HG02973 (cell line): ENCODE data around the gene MAP1LC3A.
"Not testable (repeated sequence)": the region's sequence is repeated elsewhere in the genome, so short reads cannot be mapped to it uniquely, and the experiment has no call there.

ENCODE experiments used
- ATAC-seq: cut with Tn5 transposase; IDR thresholded peaks from one replicate; pipeline ENCODE4 v1.9.1; 2021; ENCODE audit warnings: moderate library complexity; ENCODE audit not compliant: unreplicated experiment

The MAP1LC3A gene

DNA sequence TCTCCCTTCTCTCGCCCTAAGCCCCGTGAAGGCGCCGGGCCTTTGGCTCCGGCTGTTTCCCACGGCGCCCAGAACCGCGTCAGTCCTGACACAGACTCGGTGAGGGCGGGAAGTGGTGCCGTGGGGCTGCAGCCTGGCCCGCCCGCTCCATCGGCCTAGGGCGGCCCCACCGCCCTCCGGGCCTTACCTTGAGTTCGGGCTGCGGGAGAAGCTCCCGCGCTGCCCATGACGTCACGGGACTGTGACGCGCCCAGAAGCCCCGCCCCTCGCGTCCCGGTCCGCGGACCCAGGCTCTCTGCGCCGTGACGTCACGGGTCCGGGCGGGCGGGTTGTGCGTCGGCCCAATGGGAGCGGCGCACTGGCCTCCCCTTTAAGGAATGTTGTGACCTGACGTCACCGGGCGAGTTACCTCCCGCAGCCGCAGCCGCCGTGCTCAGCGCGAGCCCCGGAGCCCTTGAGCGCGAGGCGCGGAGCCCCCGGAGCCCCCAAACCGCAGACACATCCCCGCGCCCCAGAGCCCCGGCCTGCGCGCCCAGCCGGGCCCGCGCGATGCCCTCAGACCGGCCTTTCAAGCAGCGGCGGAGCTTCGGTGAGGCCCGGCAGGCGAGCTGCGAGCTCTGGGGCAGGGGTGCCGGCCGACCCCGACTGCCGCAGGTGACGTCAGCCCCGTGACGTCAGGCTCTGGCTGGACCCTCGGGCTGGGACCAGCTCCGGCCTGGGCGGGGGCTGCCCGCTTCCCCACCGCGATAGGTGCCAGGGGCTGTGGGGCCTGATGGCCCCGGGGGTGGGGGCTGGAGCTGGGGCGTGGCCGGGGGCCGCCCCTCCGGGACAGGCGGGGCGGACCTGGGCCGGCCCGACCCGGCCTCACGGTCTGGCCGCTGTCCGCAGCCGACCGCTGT is at the start of gene MAP1LC3A:
MAP1LC3A (plus strand) TSS at position 399 of the 899 bp plus-strand sequence; CDS start at position 550, 151 bp downstream.
- peak; percentile 65 for ATAC-seq

DNA sequence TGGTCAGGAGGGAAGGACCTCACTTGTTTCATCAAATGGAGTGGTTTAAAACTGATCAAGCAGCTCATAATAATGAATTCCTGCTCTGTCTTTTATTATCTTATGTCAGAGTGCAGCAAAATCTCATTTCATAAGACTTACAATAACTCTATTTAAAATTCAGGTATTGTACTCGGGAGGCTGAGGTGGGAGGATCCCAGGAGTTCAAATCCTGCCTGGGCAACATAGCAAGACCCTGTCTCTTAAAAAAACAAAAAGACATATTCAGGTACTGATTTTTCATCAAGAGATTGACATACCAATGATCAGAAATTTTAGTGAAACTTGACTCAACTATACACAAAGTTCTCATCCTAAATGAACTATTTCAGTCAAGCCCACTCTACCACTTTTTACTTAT is 47.9 kb upstream of the MAP1LC3A start:
- no peak for ATAC-seq

DNA sequence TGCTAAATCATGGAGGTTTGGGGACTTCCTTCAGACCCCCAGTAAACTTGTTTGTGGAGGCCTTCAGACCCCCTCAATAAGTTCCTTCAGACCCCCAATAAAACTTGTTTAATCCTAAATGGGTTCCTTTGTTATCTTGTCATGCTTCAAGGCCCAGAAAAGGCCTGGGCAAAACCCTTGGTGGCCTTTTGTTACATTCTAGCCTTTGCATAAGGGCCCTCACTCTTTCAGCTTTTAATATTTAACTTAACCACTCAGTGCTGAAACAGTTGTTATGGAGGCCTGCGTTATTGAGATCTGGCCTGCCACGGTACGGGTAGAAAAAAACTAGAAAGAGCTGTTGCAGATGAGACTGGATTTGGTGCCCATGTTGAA is 46.6 kb upstream of the MAP1LC3A start:
- no peak for ATAC-seq

DNA sequence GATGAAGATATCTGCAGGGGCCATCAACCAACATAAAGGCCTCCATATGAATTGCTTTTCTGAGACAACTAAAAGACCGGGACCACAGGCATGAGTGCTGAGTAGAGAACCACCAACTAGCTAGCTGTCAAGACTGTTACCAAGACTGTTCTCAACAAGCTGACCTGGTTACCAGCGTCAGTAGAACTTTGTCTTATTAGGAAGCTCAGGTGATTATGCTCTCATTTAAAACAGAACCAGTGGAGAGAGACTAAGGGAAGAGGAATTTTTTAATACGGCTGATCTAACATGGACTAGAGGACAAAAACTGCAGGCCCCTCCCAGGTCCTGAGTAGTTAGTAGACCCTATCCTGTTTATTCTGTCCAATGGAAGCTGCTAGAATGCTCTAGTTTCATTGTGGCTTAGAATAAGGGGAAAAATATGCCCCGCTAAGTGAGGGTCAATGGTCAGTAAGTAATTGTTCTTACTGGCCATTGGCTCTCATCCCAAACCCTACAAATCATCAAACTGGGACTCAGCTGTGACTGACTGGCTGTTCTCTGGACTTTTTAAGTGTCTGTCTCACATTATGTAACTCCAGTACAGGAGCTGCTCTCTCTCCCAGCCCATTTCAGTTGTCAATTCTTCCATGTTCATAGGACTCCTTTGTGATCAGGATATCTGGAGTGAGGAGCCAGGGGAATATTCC is 46.1 kb upstream of the MAP1LC3A start:
- no peak for ATAC-seq

DNA sequence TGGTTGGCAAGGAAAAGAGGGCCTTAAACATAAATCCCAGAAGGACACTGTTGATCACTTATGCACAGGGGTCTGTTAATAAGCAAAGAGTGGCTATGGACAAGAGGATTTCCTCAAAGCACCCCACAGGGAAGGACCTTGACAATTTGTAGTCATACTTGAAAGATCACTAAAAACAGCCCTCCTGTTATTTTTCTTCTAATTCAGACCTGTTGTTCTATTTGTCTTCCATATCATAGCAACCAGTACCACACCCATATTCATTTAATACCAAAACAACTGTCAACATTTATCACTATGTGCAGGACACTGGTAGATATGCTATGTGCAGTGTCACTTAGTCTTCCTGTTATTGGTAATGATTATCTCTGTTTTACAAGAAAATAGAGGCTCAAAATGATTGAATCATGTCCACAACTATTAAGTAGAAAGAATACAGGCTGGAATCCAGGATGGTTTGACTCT is 45.5 kb upstream of the MAP1LC3A start:
- ATAC-seq: no peak

DNA sequence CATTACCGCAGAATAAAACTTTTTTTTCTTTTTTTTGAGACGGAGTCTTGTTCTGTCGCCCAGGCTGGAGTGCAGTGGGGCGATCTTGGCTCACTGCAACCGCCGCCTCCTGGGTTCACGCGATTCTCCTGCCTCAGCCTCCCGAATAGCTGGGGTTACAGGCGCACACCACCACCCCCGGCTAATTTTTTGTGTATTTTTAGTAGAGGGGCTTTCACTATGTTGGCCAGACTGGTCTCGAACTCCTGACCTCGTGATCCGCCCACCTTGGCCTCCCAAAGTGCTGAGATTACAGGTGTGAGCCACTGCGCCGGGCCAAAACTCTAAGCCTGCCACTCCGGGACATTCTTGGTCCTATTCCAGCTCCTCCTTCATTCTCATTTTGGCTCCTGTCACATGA is 44.5 kb upstream of the MAP1LC3A start:
- ATAC-seq: not testable (repeated sequence)

DNA sequence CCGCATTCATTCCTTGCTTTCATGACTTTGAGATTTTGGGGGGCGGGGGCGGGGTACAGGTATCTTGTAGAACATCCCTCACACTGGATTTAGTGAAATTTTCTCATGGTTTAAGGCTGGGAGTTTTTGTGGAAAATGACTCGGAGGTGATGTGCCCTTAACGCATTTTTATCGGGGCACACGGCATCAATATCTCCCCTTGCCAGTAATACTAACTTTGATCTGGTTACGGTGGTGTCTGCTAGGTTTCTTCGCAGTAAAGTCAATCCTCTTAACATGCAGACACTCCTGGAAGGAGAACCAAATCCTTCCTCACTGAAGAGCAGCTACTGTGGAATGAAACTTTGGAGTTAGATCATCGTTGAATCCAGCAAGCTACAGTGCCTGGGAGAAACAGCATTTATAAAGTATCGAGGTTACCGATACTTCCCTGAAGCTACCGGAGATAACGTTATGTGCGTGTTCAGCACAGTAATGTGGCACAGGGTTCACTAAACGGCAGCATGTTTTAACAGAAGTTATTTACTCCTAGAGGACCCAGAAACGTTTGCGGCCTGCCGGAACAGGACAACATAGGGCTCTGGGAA is 43.5 kb upstream of the MAP1LC3A start:
- ATAC-seq: no peak

DNA sequence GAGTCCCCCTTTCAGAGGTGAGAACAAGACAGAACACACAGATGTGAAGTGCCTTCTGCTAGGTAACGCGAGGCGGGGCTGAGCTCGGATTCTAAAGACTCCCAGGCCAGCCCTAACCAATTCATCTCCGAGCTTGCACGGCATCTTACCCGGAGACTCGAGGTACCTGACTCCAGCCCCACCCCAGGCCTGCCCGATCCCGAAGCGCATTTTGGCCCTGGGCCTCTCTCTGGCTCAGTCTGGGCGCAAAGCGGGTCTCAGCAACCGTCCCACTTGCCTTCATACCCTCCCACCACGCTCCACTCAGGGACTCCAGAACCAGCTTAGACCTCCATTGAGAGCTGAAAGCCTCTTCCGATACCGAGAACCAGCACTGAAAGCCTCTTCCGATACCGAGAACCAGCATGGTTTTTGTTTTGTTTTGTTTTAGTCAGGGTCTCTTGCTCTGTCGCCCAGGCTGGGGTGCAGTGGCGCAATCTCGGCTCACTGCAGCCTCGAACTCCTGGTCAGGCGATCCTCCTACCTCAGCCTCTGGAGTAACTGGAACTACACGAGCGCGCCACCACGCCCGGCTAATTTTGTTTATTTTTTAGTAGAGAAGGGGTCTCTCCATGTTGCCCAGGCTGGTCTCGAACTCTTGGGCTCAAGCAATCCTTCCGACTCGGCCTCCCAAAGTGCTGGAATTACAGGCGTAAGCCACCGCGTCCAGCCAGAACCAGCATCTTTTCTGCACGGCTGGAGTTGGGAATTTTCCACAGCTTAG is 42.9 kb upstream of the MAP1LC3A start:
- peak; percentile 43 for ATAC-seq

DNA sequence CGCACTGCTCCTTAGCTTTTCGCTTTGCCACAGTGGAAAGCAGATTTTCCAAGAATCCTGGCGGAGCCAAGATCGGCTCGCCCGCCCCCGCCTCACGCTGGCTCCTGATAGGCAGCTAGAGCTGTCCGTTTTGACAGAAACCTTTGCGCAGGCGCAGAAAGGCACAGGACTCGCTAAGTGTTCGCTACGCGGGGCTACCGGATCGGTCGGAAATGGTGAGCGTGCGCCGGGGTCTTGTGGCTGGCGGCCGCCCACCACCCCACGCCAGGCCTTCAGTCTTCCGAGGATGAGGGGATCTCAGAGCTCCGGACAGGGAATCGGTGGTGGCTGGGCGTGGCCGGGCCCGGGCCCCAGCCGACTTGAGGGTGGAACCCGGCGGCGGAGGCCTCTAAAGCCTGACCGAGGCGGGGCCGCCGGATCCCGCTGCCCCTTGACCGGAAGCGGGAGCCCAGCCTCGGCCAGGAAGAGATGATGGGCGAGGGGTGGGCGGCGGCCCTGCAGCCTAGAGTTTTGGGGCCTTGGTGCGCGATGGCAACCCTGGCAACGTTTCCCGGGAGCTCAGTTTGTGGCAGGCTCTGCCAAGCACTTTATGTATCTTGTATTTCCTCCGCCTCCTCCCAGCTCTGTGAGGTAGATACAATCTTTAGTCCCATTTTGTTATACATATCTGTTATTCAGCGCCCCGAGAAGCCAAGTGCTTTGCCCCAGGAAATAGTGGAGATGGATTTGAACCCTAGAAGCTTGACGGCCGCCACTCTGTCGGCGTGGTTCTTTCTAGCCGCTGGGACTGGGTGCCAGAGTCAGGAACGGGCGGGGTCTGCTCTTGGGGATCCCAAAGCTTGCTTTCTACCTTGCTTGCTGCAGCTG is 42.0 kb upstream of the MAP1LC3A start, which contains the start of gene DYNLRB1:
DYNLRB1 (plus strand) TSS at position 176 of the 867 bp plus-strand sequence; CDS start at position 213, 37 bp downstream.
- peak; percentile 59 for ATAC-seq

DNA sequence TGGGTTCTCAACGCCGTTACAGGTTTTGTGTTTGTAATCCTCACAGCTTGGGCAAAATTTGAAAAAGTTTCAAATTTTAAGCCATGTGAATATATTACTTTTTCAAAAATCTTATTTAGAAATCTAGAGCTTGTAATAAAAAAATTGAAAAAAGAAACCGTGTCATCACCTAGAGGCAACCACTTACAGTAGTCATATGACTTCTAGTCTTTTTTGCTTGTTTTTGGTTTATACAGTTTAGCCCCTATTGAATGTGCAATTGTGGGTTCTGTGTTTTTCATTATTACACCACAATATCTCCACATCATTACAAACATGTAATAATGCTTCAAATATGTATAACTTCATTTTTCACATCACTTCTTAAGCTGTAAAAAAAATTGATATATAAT is 41.4 kb upstream of the MAP1LC3A start:
- ATAC-seq: no peak

DNA sequence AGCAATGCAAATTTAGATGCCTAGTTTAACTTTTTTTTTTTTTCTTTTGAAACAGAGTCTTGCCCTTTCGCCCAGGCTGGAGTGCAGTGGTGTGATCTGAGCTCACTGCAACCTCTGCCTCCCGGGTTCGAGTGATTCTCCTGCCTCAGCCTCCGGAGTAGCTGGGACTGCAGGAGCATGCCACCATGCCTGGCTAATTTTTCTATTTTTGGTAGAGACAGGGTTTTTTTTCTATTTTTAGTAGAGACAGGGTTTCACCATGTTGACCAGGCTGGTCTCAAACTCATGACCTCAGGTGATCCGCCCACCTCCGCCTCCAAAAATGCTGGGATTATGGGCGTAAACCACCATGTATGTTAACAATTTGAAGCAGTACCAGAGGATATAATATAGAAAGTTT is 39.7 kb upstream of the MAP1LC3A start:
- ATAC-seq: not testable (repeated sequence)

DNA sequence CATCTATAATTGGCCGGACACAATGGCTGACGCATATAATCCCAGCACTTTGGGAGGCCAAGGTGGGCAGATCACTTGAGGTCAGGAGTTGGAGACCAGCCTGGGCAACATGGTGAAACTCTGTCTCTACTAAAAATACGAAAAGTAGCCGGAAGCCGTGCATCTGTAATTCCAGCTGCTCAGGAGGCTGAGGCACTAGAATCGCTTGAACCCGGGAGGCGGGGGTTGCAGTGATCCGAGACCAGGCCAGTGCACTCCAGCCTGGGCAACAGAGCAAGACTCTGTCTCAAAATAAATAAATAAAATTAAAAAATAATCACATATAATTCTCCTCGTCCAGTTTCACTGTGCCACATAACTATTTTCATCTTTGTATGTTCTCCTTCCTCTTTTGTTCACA is 38.7 kb upstream of the MAP1LC3A start:
- not testable (repeated sequence) for ATAC-seq

DNA sequence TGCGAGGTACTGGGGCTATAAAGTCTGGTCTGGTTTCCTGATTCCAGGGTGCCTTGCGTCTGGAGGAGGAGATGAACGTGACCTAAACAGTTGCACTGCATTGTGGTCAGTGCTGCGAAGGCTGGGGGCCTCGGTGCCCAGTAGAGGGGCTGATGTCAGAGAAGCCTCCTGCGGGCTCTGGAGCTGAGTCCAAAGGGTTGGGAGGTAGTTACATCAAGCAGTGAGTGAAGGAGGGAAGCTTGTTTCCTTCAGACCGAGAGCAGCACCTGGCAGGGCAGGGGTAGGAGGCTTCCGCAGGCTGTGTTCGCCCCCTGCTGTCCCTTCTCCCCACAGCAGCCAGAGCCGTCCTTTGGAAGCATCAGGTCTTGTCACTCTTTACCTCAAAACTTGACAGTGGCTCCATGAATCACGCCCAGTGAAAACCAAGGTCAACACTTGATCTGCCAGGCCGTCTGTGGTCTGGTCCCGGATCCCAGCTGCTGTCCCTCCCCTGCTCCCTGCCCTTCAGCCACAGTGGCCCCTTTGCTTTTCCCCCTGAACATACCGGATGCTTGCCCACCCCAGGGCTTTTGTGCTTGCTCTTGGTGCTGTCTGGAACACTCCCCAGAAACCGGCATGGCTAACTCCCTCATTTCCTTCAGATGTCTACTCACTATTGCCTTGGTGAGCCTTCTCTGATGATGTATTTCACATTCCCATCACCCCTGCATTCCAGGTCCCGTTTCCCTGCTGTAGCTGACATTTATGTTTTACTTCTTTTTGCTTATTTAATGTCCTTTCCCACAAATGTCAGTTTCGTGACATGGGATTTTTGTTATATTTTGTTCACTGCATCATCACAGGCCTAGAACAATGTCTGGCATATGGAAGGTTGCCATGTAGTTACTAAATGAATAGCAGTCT is 35.3 kb upstream of the MAP1LC3A start:
- no peak for ATAC-seq

DNA sequence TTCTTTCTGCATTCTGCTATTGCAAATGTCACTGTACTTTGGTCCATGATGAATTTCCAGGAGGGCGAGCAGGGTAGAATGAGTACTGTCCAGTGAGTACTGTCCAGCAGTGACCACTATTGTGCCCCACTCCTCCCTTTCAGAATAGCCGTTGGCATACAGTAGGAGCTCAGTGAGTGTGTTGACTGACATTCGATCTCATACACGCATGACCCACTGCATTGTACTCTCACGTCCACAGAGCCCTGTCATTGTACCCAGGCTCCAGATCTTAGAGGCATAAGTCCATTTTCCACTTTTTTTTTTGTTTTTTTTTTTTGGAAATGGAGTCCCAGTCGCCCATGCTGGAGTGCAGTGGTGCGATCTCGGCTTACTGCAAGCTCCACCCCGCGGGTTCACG is 34.1 kb upstream of the MAP1LC3A start:
- ATAC-seq: no peak

DNA sequence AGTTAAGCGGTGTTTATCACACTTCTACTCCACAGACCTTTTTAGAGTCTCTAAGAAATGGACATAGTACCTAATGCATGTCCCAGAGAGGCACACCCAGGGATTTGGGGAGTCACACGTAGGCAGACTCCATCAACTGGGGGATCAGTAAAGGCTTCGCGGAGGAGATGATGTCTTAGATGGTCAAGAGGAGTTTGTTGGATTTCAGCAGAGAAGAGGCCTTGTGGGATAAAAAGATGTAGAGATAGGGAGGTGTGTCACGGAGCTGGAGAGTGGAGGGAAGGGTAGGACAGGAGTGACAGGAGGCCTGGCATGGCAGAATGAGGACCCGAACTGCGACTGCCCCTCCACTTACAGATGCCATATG is 33.2 kb upstream of the MAP1LC3A start:
- ATAC-seq: no peak

DNA sequence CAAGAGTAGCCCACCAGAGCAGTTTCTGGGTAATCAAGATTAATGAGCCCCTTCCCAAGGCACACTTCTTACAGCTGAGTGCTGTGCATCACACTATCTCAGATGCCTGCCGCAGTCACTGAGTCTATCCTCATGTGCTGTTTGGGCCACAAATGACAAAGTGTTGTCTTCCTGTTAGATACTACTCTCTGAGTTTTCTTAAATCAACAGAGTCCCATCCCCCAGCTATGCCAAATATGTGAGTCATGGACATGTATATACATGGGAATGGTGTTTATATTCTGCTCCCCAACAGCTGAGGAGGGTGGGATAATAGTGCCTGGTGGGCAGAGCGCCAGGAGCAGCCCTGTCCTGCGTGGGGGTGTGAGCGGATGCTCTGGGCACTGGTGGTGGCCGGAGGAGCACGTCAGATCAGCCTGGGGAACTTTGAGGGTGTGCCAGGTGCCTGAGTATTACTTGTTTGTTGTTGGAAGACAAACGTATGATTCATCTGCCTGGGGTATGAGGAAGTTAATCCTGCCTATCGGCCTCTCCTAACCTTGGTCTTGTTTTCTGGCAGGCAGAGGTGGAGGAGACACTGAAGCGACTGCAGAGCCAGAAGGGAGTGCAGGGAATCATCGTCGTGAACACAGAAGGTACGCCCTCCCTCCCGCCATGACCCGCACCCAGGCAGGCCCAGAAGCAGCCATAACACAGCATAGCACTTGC is 32.7 kb upstream of the MAP1LC3A start:
- no peak for ATAC-seq

DNA sequence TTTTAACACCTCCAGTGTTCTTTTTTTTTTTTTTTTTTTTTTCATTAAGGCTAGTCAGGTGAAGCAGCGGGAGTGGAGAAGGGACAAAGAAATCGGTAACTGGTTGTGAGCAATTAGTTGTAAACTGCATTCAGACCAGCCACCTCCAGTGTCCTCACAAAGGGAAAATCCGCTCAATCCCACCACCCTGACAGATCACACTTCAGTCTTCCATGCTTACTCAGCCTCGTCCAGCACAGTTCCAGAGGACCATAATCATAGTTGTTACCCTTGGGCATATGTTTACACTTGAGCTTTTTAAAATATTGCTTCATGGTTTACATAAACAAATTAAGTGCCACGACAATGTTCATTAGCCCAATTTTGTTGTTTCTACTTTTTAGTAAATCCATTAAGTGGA is 32.1 kb upstream of the MAP1LC3A start:
- ATAC-seq: no peak

DNA sequence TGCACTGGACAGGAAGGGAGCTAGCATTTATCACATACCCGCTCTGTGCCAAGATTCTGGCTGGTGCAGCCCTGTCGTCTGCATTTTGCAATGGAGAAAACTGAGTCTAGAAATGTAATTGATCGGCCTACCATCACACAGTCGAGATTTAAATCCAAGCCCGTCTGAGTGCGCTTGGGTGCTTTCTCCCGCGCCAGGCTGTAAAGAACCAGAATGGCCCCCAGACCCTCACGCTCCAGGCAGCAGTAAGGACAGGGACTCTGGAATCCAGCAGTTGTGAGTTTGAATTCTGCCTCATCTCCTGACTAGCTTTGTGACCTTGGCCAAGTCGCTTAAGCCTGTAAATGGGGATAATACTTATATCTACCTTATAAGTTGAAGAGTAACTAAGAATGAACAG is 31.5 kb upstream of the MAP1LC3A start:
- ATAC-seq: no peak
